Stimulated activated CD4-positive, alpha-beta T cell treated with anti-CD3 and anti-CD28 coated beads, Interleukin-1b, Interleukin-23, amount 100 ng/mL, for 1 hour (primary cell): ENCODE measurements around the gene RBM20.
"Not testable (repeated sequence)": the region's sequence is repeated elsewhere in the genome, so short reads cannot be mapped to it uniquely, and the experiment has no call there.

Source experiments
- DNase-seq, 2 donors: peaks; one replicate each; pipeline ENCODE4 v3.0.0-alpha.2; 2020; ENCODE audit warnings: low read depth in 2 of 2

RBM20 gene

DNA sequence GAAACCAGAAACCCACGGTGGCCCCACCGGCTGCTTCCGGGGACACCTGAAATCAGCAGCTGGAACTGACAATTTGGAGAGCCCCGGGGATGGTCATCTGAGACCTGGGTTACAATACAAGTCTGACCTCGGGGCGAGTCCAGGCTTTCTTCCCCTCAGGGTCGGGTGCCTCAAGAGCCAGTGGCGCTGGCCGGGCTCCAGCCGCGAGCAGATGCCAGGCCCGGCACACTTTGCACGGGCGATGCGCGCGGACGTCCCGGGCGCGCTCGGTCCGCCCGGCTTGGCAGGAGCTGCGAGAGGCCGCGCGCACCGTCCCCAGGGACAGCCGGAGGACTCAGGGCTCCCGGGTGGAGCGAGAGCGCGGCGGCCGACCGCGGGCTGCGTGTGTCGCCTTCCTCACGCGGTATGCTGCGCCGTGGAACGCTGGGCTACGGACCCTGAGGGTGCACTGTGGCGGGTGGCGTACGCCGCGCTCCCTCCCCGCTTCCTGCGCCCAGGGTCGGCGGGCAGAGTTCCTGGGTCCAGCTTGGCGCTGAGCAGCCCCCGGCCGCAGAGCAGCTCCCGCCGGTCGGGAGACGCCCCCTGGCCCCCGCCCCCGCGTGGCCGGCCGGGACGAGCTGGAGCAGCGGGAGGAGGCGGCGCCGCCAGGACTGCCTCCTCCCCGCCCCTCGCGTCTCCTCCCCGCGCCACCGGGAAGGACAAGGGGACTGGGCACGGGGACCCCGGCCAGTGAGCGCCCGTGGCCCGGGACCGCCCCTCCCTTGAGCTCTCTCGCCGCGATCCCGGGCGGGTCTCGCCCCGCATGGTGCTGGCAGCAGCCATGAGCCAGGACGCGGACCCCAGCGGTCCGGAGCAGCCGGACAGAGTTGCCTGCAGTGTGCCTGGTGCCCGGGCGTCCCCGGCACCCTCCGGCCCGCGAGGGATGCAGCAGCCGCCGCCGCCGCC, at the start of gene RBM20:
RBM20 (plus strand) TSS at position 684 of the 945 bp plus-strand sequence; CDS start at position 803, 119 bp downstream.
- no peak for DNase-seq

DNA sequence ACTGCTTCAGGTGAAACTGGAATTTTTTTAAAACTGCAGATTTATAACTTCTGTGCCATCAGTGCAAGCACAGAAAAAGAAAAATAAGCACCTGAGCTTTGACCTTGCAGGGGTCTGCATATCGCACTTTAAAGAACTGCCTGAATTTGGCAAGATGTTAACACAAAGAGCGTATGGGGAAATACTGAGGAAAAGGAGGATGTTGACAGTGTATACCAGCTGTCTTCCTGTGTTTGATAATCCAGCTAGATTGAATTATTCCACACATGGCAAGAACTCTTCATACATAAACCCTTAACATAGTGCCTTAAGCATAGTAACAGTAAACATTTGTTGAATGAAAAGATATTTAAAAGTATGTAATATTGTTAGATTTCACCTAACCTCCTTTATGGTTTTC, 46.7 kb upstream of the RBM20 start:
- no peak for DNase-seq

DNA sequence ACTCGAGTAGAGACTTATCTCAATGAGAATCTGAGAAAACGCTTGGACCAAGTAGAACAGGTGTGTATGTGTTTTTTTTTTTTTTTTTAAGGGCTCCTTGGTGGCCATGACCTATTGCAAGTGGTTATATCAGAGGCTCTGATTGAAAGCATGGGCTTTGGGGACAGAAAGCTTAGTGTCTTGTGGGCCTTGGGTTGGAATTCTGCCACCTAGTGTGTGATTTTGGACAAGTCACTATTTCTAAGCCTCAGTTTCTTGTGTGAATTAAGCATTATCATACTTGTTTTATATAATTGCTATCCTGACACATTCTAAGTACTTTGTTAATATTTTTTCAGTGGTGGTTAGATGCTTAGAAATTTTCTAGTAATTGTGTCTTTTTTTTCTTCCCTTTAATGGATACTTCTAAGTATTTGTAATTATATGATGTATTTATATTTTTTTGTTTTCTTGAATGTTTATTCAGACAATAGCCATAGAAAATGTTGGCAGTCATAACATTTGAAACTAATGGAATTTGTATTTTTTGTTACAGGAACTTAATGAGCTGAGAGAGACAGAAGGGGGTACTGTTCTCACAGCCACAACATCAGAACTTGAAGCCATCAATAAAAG, 43.5 kb upstream of the RBM20 start:
- DNase-seq, result no peak

DNA sequence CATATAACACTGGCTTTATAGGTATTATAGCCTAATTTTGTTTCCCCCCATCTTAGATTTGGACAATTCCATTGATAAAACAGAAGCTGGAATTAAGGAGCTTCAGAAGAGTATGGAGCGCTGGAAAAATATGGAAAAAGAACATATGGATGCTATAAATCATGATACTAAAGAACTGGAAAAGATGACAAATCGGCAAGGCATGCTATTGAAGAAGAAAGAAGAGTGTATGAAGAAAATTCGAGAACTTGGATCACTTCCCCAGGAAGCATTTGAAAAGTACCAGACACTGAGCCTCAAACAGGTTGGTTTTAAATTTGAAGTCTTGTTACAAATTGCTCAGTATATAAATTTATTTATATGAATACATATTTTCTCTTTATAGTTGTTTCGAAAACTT, 42.6 kb upstream of the RBM20 start:
- no peak for DNase-seq

DNA sequence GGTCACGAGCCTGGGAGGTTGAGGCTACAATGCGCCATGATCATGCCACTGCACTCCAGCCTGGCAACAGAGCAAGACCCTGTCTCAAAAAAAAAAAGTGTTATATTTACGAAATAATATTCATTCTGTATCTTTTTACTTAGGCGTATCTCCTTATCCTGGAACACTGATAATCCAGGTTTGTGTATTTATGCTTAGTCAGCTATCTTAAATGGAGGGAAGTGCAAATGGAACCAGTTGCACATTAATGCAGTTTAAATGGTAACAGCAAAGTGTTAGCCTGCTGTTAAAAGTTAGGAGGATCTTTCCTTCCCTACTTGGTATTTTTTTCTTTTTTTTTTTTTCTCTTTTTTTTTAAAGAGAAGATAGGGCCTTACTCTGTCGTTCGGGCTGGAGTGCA, 36.0 kb upstream of the RBM20 start:
- DNase-seq, result no peak

DNA sequence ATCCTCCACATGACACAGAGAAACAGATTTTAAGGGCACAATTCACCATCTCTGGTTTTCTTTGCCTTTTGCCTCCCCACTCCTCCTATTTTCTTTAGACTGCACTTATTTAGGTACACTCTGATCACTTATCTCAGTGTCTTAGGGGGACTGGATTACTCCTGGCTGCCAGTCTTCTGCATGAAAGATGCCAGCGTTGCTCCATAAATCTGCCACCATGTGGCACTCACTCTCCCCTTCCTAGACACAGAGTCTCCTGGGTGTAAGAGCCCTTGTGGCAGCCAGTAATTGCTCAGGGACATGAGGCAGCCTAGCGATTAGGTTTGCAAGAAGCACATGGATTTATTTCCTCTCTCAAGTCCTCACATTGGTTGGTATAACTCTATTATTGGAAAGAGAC, 34.5 kb upstream of the RBM20 start:
- no peak for DNase-seq

DNA sequence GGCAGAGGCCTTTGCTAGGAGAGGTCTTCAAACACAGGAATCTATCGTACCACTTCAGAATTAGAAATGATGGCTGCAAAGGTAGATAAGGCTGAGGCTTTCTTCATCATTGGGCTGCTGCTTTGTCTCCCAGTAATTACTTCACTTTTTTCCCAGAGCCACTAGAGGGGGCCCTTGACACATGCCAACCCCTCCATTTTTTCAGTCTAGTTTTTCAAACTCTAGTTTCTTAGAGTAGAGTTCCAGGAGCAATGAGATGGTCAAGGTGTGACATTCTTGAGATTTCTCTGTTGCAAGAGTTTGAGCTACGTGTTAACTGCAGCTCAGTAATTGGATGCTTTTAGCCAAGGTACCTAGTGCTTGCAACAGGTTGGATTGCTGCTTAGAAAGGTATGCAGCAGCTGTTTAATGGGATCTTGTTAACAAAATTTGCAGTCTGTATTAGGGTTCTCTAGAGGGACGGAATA, 33.8 kb upstream of the RBM20 start:
- peak in 1 of 2 donors; percentile 29 for DNase-seq

DNA sequence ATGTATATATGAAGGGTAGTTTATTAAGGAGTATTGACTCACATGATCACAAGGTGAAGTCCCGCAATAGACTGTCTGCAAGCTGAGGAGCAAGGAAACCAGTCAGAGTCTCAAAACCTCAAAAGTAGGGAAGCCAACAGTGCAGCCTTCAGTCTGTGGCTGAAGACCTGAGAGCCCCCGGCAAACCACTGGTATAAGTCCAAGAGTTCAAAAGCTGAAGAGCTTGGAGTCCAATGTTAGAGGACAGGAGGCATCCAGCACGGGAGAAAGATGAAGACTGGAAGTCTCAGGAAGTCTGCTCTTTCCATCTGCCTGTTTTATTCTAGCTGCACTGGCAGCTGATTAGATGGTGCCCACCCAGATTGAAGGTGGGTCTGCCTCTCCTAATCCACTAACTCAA, 33.4 kb upstream of the RBM20 start:
- not testable (repeated sequence) for DNase-seq

DNA sequence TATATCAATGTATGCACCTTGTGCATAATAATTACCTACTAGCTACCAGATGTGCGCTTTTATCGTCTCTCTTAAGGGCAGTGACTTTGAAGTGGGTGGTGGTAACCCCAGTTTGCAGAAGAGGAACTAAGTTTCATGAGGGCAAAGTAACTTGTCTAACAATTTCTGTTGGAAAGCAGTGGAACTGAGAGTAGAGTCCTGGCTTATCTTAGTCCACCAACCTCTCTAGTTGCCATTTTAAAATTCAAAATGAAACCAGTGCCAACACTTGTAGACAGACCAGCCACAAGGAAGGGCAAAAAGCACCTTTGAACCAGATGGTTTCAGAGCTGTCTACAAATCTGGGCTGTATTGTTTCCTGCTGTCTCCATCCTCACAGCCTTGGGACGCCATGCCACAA, 32.0 kb upstream of the RBM20 start:
- no peak for DNase-seq

DNA sequence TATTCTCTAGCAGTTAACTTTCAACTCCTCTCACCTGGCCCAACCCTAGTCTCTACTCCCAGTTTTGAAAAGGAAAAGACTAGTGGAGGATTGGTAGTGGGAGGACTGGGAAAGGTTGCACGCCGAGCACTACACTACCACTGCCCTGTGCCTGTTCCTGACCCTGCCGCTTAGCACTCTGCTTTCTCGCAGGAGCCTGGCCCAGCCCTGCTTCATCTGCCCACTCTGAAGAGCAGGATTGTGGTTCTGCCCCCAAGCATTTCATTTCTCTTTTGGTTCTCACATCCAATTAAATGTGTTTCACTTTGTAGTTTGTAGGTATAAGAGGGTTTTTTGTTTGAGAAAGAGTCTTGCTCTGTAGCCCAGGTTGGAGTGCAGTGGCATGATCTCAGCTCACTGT, 31.5 kb upstream of the RBM20 start:
- no peak for DNase-seq

DNA sequence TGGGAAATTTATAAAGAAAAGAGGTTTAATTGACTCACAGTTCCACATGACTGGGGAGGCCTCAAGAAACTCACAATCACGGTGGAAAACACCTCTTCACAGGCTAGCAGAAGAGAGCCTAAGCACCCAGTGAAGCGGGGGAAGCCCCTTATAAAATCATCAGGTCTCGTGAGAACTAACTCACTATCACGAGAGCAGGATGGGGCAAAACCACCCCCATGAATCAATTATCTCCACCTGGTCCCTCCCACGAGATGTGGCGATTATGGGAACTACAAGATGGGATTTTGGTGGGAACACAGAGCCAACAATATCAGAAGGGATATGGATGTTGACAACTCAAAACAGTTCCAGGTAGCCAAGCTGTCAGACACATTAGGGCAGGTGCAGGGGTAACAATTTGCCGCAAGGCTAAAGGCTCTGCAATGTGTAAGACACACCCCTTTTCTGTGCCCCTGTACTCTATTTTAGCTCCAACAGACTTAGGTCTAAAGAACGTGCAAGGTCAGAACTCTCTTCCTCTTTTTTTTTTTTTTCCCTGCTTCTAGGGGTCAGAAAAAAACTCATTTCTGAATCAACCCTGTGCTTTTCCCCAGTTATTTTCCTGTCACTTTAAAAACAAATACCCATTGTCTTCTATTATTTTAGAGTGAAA, 30.7 kb upstream of the RBM20 start:
- no peak for DNase-seq

DNA sequence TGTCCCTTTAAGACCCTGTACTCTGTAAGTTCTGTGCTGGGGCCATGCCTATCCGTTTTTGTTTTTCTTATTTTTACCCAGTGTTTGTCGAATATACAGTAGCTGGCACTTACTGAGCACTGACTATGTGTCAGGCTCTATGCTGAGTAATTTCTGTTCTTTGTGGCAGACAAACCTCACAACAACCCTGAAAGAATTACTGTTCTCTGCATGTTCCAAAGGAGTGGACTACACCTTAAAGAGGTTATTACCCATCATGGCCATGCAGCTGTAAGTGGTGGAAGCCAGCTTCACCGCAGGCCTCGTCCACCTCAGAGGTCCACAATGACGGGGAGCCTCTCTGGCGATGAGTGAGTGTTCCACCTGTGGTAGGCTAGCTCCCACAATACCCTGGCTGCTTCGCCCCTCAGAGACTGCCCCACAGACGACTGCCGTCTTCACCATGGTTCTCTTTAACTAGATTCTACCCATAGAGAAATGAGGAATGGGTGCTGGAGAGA, 30.1 kb upstream of the RBM20 start:
- DNase-seq, result no peak

DNA sequence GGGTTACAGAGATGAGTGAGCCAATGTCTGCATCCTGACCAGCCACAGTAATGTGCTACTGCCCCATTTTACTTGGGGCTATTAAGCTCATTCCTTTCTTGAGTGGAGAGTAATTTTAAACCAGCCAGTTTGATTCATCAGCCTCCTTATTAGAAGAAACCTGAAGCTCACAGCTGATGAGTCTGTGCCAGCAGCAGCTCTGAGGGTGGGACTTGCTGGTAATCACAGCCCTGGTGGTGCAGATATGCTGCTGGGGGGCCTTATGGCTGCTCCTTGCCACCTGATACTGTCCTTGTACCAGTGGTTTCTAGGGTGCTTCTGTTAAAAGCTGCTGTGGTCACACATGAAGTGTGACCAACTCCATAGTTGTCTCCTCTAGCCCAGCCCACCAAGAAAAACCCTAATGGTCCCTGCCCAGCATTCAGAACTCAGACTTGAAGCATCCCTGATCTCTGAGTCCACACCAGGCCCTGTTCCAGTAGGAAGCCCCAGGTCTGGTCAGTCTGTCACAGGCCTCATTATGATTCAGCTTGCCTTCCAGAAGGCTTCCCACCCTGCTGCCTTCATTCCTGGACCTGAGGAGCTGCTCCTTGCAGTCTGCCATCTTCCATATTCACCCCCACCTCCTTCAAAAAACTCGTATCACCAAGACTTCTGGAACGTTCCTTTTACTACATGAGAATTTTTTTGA, 28.9 kb upstream of the RBM20 start:
- no peak for DNase-seq

DNA sequence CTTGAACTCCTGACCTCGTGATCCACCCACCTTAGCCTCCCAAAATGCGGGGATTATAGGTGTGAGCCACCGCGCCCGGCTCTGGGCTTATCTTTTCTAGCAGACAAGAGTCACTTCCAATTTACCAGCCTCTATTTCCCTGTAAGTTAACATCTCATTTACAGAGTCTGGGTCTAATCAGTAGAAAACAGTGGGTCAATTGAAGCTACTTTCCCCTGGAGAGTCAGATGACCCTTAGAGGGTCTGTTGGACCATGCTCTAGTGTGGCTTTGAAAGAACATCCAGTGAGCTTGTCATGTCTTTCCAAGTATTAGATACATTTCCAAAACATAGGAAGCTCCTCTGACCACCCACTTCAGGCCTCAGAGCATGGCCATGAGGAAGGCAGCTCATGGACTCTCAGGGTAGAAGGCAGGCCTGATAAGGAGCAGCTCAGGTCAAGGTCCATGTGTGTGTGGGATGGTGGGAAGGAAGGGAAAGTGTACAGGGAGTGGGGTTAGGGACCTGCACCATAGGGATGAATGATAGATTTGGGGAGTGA, 27.6 kb upstream of the RBM20 start:
- no peak for DNase-seq

DNA sequence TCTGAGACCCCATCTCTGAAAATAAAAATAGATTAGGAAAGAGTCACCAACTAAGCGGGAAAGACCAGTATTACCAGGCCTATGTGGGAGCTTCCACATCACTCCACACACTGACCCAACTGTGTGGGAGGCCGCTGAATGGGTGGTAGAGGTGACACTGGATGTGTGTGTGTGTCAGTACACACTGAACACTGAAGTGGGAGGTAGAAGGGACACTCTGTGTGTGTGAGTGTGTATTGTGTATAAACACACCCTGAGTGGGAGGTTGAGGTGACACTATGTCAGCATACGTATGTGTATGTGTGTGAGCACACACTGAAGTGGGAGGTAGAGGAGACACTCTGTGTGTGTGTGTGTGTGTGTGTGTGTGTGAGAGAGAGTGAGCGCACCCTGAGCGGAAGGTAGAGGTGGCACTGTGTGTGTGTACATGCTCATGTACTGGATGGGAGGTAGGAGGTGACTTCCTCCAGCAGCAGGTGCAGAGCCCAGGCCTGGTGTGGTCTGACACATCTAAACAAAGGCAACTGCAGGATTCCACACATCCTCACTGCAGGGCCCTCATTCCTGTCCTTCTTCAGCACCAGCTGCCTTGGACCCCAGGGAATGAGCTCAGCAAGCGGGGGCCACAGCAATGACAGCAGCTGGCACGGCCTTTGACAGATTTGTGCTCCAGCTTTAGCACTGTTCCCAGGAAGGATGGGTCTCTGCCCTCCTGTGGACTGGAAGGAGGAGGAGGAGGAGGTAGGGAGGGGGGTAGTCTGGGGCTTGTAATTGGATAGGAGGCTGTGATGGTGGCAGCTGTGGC, 26.5 kb upstream of the RBM20 start:
- DNase-seq, result no peak

DNA sequence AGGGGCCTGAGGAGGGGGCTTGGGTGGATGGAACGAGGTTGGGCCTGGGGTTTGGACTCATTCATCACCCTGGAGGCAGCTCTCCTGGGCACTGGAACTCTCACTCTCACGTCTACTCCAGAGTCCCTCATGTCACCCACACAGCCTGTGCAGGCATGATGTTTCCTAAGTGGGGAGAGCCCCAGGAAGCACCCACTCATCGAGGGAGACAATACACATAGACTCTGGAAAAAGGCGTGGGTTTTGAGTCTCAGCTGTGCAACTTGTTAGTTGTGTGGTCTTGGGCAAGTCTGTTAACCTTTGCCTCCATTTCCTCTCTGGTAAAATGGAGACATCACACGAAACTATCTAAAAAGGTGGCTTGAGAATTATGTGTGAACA, 25.9 kb upstream of the RBM20 start:
- no peak for DNase-seq

DNA sequence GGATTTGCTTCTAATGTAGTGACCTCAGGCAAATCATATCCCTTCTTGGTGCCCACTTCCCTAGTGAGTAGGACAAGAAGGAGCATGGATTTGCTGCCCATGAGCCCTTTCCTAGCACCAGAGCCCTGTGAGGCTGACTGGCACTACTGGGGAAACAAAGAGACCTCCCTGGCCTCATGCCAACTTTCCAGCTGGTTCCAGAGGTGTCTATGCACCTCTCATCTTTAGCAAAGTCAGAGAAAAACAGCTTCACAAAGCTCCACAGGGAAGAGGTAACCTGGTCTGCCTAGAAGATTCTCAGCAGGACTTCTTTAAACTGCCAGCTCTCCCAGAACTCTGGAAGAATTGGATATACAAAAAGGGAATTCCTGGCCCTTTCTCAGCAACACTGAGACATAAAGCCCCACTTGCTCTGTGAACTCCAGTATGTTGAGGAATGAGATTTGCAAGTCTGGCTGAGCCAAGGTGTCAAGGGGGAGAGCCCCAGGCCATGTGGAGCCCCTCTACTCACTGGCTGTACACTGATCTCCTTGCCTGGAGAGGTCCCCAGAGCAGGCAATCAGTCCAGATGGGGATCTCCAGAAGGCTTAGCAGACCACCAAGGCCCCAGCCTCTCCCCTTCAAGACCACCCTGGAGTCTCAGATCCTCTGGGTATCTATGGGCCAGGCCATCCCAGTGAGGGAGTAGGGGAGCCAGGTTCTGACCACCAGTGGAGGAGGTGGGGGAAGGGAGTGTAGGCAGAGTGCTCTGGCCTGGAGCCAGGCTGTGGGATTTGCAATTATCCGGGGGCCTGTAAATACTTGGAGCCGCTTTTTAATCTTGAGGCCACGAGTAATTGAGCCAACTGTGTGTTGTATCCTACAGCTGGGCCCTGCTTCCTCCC, 24.4 kb upstream of the RBM20 start:
- no peak for DNase-seq

DNA sequence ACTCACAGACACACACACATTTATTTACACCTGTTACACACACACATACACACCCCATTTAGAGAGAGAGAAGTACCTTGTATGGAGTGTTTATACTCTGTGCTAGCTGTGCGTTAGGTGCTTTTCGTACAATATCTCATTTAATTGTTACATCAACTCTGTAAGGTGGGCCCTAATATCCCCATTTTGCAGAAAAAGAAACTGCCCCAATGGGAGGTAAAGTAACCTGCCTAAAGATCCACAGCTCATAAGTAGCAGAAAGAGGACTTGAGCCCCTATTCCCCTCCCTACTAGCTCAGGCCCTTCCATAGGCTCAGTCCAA, 23.8 kb upstream of the RBM20 start:
- DNase-seq, result no peak

DNA sequence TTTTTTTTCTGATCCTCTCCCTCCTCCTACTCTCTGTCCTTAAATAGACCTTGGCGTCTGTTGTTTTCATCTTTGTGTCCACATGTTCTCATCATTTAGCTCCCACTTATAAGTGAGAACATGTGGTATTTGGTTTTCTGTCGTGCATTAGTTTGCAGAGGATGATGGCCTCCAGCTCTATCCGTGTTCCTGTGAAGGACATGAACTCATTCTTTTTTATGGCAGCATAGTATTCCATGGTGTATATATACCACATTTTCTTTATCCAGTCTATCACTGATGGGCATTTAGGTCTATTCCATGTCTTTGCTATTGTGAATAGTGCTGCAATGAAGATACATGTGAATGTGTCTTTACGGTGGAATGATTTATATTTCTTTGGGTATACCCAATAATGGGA, 20.8 kb upstream of the RBM20 start:
- DNase-seq, result not testable (repeated sequence)

DNA sequence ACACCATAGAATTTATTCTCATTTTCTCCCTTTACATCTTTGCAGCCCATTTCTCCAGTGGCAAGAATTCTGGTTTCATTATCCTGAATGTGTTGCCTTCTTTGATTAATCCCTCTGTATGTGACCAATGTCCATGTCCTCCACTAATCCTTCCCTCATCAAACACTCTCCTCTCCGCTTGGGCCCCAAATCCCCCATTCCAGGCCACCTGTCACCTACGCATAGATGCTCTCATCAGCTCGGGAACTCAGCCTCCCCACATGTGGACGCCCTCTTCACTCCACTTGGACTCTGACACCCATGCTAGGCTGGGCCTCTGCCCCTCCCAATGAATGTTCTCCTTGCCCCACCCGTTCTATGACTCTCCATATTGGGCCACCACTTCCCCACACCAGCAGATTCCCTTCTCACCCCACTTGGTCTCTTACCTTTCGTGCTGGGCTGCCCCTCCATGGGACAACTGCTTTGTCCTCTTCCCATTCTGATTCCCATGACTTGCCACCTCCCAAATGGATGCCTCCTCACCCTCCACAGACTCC, 18.7 kb upstream of the RBM20 start:
- DNase-seq, result no peak
